ENCODE data around the gene CDH2. TPM values are rescaled to one million over a fixed set of nuclear protein-coding genes. Genes with fewer than 3 reads are reported as not detected.

CDH2 gene
- polyA plus RNA-seq, 1 donor, result 109 TPM

DNA sequence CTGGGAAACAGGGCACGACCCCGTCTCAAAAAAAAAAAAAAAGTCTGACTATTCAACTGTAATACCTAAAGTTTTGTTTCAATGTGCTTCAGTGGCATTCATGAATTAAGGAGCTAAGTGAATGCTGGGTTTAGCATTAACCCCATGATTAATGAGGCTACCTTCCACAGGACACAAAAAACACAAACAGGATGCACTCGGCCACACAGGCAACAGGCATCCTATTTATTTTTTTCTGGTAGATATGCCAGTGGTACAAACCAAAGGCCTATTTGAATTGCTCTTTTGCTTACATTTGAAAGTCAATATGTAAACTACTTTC is 48.3 kb downstream of the CDH2 start:
- no peak for DNase-seq

GRCh38 chr18:28127763-28128658 is 48.9 kb downstream of the CDH2 start:
- no peak for DNase-seq

GRCh38 chr18:28127228-28127627 is 49.7 kb downstream of the CDH2 start:
- DNase-seq, result no peak

DNA sequence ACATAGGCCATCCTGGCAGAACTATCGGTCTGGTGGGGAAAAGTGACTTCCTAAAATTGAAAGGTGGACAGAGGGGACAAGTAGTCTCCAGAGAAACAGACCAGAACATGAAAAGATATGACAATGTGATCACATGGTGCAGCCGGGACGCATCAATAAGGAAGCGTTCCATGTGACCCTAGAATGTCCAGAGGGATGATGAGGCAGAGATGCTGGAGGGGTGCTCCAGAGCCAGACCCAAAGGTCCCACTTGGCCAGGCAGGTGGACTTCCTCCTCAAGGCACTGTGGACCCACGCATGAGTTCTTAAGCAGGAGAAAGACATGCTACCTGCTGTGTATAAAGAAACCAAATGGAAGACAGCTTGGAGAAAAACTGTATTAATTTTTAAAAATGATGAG is 50.2 kb downstream of the CDH2 start:
- DNase-seq, result no peak

DNA sequence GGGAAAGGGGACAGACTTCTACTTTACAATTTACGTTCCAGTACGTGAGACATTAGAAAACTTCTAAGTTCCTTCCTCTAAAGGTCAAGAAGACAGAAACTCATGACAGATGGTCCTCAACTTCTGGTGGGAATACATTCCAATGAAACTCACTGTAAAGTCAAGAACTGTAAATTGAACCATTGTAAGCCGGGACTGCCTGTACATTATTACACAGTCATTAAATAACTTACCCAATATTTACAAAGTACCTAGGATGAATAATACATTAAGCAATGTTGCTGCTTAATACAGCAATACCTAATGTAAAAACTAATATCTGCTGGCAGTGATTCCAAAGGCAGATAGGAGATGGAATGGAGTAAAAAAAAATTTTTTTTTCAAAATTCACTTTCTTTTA is 51.9 kb downstream of the CDH2 start:
- no peak for DNase-seq

DNA sequence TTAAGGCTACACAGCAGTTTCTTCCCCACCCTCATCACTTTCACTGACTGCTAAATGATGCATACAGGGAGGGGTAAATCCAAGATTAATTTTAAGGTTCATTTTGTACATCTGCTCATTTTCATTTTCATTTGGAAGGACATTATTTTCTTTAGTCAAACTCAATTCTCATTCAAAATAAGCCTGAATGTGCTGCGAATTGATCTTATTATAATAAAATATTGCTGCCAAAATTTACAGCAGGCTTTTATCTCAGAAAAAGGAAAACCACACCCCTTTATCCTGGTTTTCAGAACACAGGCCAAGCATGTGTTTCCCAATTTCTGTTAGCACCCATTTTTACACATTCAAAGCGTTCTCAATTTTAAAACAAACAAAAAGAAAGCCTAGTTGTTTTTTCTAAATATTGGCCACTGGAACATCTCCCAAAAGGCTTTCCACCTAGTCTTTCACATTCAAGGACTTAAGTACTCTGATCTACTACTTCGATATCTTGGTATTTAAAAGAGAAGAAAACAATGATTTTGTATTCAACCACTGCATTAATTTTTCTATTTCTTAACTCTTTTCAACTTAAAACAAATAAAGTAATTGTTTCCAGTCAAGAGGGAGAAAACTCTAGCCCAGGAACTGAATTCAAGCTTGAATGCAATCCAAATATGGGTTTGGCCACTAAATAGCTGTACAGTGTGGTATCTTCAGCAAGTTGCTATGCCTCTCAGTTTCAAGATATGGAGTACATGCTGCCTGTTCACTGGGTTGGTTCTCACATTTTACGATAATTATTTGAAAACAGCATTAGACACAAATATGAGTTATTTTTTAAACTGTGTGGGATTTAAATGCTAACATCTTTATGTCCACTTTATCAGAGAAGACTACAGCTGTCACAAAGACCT is 52.5 kb downstream of the CDH2 start:
- no peak for DNase-seq

DNA sequence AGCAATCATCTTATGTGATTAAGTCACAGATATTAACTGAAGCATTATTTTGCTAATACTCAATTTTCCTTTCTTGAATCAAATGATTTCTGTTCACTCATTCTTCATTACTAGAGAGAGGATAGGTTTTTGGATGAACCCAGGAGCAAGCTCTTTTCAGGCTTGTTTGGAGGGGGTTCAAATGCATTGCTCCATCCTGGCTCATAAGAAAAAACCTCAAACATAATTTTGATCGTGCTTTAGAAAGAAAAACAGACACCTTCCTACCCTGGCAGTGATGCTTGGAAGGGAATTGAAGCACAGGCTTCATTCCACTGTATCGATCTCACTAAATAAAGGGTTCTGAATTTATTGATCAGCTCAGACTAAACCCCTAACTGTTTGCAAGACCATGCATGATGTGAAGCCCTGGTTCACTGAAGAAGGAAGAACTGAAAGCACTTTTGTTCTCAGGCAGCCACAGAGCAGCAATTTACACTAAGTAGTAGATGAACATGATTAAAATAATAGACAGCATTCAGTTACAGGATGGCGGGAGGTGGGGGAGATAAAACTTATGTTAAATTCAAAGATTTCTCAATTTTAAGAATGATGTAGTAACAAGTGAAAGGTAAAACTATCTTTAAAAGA is 53.4 kb downstream of the CDH2 start:
- no peak for DNase-seq

DNA sequence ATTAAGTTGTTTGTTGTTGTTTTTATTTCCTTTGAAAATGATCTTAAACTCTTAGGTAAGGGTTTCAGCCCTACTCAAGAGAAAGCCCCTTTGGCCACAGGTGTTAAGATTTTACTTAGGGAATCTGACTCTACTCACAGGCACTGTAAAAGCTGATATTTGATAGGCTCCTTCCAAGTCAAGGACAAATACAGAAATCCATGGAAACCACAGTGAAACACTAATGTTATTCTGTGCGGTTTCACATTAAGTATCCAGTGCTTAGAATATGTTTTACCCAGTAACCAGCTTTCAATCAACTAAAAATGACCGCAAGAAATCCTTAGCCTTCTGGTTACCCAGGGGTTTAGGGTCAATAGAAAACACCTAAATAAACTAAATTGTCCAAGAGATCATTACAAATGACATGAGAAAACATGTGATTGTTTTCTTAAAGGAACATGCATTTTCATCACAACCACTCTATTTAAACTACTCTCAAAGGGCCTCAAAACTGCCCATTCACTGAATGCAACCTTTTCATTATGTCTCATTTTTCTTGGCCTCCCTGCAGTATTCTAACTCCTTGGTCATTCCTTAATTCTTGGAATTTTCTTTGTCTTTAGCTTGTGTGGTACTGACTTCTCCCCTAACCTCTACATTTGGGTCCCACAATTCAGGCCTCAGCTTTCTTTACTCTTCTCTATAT is 56.0 kb downstream of the CDH2 start:
- no peak for DNase-seq

DNA sequence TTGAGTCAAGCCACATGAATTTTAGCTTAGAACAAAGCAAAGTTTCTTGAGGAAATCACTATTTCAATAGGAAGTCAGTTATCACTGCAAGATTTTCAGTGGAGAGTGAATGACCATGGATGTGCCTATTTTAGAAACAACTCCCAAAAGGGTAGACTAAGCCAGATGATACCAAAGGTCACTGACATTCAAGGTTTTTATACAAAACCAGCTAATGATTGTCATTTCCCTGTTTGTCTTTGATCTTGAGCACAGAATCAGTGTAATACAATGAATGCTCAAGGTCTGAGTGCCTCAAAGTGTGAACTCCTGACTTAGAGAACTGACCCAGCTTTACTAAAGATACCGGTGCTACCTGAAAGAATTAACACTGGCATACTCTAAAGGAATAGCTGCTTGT is 60.5 kb downstream of the CDH2 start:
- DNase-seq, result no peak

DNA sequence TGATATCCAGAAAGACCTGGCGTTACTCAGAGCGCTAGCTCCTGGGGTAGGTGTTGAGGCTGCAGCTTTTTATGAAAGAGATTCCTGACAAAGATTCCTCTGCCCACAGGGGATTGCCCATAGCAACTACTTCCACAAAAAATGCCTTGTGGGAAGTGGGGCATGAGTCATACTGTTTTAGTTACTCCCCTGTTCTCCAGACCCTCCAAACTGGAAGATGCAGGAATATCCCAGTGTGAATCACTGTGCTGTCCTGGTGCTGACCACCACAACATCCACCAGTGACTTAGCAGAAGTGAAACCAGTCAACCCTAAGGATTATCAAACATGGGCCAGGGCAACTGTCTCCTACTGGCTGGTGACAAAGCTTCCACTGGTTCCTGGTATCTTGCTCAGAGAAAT is 61.8 kb downstream of the CDH2 start:
- DNase-seq, result no peak

DNA sequence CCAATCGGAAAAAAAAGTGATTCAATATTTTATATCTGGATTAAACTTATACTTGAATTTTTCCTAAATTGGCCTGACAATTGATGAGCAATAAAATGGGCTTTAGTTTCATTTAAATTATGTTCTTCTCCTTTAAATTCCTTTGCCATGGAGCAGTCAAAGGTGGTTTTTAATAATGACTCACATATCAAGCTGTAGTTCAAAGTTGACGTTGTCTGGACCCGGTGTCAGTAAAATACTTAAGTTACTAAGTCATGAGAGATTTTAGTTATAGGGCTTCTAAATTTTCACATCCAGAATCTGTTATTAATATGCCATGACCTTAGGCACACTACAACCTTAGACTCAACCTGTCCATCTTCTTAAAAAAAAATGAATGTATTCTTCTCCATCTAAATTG is 62.5 kb downstream of the CDH2 start:
- DNase-seq, result no peak

DNA sequence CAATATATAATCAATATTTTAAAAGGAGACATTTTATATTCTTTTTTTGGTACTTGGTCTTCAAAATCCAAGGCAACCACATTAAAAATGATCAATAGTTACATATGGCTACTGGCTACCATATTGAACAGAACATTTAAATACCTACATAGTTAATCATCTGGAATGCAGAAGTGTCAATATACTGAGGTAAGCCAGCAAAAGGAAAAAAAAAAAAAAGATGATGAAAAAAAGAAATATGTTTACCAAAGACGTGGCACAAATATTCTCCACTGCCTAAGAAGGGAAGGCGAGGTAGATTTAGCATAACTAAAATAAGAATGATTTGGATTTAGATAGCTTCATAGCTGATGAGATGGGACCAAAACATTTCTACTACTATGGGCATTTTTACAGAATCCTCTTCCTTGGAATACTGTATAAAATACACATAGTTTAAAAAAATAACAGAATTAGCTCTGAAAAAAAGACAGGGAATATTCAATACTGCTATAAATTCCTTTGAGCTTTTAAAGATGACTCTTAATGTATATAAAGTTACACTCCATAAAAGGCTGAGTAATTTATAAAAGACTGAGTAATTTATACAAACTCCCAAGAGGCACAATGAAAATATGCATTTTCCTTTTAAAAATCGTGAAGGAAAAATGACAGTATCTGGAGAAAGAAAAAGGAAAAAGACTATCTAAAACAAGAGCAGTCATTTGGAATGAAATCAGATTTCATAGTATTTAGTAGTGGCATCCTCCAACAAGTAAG is 63.5 kb downstream of the CDH2 start:
- DNase-seq, result no peak

- no peak for DNase-seq
Observed at GRCh38 chr18:28112056-28112470, 64.9 kb downstream of the CDH2 start.

DNA sequence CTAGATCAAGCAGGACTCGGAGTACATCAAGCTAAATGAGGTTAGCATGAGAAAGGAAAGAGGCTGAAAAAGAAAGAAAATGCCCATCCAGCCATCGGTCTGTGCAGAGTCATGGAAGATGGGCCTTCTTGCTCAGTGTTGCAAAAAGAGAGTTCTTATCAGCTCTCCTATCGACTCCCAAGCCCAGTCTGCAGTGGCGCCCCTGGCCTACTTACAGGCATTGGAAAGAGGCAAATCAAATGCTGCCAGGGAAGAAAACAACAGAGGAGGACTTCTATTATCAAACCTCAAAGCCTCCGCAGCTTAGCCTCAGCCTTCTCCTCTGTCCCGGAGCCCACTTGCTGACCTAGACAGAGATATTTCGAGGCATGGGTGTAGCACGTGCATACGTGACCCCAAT is 66.0 kb downstream of the CDH2 start:
- DNase-seq, result no peak

- DNase-seq, result no peak
Observed at GRCh38 chr18:28109781-28110560, 67.0 kb downstream of the CDH2 start.

GRCh38 chr18:28108814-28109213 is 68.1 kb downstream of the CDH2 start:
- no peak for DNase-seq

- no peak for DNase-seq
Observed at GRCh38 chr18:28108254-28108653, 68.7 kb downstream of the CDH2 start.

- no peak for DNase-seq
Observed at GRCh38 chr18:28099237-28099636, 77.7 kb downstream of the CDH2 start.

DNA sequence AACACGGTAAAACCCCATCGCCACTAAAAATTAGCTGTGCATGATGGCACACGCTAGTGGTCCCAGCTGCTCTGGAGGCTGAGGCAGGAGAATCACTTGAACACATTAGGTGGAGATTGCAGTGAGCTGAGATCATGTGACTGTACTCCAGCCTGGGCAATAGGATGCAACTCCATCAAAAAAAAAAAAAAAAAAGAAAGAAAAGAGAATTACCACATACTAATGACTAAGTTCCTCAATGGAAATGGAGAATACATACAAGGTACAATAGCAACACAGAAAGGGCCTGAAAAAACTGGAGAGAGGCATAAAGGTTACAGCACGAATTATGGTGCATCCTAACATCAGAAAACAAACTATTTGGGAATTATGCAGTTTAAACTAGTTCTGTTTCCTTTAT is 81.3 kb downstream of the CDH2 start:
- DNase-seq, result no peak

- no peak for DNase-seq
Observed at GRCh38 chr18:28095041-28095440, 81.9 kb downstream of the CDH2 start.

GRCh38 chr18:28091197-28091596 is 85.7 kb downstream of the CDH2 start:
- DNase-seq, result no peak

All from left kidney (tissue), 2 donors.